ENCODE results near the gene MRPS35.

Gene MRPS35

DNA sequence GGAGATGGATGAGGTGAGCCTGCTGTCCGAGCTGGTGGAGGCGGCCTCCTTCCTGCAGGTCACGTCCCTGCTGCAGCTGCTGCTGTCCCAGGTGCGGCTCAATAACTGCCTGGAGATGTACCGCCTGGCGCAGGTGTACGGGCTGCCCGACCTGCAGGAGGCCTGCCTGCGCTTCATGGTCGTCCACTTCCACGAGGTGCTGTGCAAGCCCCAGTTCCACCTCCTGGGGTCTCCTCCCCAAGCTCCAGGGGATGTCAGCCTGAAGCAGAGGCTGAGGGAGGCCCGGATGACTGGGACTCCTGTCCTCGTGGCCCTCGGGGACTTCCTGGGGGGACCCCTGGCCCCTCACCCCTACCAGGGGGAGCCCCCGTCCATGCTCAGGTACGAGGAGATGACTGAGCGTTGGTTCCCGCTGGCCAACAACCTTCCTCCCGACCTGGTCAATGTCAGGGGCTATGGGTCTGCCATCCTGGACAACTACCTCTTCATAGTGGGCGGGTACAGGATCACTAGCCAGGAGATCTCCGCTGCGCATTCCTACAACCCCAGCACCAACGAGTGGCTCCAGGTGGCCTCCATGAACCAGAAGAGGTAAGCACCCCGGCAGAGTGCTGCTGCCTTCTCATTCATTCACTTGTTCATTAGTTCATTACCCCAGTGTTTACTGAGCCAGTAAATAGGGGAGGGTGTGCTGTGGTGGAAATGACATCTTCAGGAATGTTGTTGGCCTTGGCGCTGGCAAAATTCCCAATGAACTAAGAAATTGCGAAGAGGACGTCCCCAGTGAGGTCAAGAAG lies 70.2 kb downstream of the MRPS35 start (continued):
- TF ChIP-seq ZNF239 (tag by site-specific recombination; IDR thresholded peaks at IDR 0.05) (no peak), ZNF24 (tag by site-specific recombination; IDR thresholded peaks at IDR 0.05) (peak; percentile 97), ZNF2 (tag by site-specific recombination; IDR thresholded peaks at IDR 0.05) (peak; percentile 59; the same call in 1 of the 2 replicates), ZNF501 (tag by site-specific recombination; IDR thresholded peaks at IDR 0.05) (0 out of 2 replicates have a peak, but pooled peaks have one; percentile 39), ZNF140 (tag by site-specific recombination; IDR thresholded peaks at IDR 0.05) (no peak), ZNF335 (tag by site-specific recombination; conservative IDR thresholded peaks at IDR 0.05) (peak; percentile 81), SALL2 (tag by site-specific recombination; IDR thresholded peaks at IDR 0.05; ENCODE audit: borderline replicate concordance) (no peak), ZXDB (tag by site-specific recombination; IDR thresholded peaks at IDR 0.05) (peak; percentile 100), ZNF664 (tag by site-specific recombination; IDR thresholded peaks at IDR 0.05) (no peak), ZBTB1 (tag by site-specific recombination; IDR thresholded peaks at IDR 0.05) (no peak), ZNF629 (tag by site-specific recombination; IDR thresholded peaks at IDR 0.05) (peak; percentile 65; the same call in 1 of the 2 replicates), ZEB2 (tag by site-specific recombination; IDR thresholded peaks at IDR 0.05) (no peak), FEZF1 (tag by site-specific recombination; IDR thresholded peaks at IDR 0.05) (peak; percentile 15; the same call in 1 of the 2 replicates), ZNF707 (tag by site-specific recombination; IDR thresholded peaks at IDR 0.05) (no peak), ZBTB20 (tag by site-specific recombination; IDR thresholded peaks at IDR 0.05) (peak; percentile 82), ZIC2 (tag by site-specific recombination; IDR thresholded peaks at IDR 0.05) (peak; percentile 60), ZNF677 (tag by site-specific recombination; IDR thresholded peaks at IDR 0.05) (no peak), ZNF600 (tag by site-specific recombination; IDR thresholded peaks at IDR 0.05) (peak; percentile 49; the same call in 1 of the 2 replicates), ZNF133 (tag by site-specific recombination; IDR thresholded peaks at IDR 0.05) (no peak), WT1 (tag by site-specific recombination; IDR thresholded peaks at IDR 0.05) (peak; percentile 59; the same call in 1 of the 2 replicates), ZFP37 (tag by site-specific recombination; IDR thresholded peaks at IDR 0.05) (0 out of 2 replicates have a peak, but pooled peaks have one; percentile 12), ZNF514 (tag by site-specific recombination; IDR thresholded peaks at IDR 0.05) (no peak), OSR2 (tag by site-specific recombination; IDR thresholded peaks at IDR 0.05) (no peak)
- TF ChIP-seq, protein P1, sequence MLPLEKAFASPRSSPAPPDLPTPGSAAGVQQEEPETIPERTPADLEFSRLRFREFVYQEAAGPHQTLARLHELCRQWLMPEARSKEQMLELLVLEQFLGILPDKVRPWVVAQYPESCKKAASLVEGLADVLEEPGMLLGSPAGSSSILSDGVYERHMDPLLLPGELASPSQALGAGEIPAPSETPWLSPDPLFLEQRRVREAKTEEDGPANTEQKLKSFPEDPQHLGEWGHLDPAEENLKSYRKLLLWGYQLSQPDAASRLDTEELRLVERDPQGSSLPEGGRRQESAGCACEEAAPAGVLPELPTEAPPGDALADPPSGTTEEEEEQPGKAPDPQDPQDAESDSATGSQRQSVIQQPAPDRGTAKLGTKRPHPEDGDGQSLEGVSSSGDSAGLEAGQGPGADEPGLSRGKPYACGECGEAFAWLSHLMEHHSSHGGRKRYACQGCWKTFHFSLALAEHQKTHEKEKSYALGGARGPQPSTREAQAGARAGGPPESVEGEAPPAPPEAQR (tag by site-specific recombination; IDR thresholded peaks at IDR 0.05): no peak
- TF ChIP-seq, protein P2, sequence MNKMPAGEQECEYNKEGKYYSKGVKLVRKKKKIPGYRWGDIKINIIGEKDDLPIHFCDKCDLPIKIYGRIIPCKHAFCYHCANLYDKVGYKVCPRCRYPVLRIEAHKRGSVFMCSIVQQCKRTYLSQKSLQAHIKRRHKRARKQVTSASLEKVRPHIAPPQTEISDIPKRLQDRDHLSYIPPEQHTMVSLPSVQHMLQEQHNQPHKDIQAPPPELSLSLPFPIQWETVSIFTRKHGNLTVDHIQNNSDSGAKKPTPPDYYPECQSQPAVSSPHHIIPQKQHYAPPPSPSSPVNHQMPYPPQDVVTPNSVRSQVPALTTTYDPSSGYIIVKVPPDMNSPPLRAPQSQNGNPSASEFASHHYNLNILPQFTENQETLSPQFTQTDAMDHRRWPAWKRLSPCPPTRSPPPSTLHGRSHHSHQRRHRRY (tag by site-specific recombination; IDR thresholded peaks at IDR 0.05): no peak
- TF ChIP-seq, protein P3, sequence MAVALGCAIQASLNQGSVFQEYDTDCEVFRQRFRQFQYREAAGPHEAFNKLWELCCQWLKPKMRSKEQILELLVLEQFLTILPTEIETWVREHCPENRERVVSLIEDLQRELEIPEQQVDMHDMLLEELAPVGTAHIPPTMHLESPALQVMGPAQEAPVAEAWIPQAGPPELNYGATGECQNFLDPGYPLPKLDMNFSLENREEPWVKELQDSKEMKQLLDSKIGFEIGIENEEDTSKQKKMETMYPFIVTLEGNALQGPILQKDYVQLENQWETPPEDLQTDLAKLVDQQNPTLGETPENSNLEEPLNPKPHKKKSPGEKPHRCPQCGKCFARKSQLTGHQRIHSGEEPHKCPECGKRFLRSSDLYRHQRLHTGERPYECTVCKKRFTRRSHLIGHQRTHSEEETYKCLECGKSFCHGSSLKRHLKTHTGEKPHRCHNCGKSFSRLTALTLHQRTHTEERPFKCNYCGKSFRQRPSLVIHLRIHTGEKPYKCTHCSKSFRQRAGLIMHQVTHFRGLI (tag by site-specific recombination; IDR thresholded peaks at IDR 0.05): peak; percentile 96
- TF ChIP-seq, protein P4, sequence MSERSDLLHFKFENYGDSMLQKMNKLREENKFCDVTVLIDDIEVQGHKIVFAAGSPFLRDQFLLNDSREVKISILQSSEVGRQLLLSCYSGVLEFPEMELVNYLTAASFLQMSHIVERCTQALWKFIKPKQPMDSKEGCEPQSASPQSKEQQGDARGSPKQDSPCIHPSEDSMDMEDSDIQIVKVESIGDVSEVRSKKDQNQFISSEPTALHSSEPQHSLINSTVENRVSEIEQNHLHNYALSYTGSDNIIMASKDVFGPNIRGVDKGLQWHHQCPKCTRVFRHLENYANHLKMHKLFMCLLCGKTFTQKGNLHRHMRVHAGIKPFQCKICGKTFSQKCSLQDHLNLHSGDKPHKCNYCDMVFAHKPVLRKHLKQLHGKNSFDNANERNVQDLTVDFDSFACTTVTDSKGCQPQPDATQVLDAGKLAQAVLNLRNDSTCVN (tag by site-specific recombination; optimal IDR thresholded peaks at IDR 0.05): peak; percentile 60
- TF ChIP-seq, protein P5, sequence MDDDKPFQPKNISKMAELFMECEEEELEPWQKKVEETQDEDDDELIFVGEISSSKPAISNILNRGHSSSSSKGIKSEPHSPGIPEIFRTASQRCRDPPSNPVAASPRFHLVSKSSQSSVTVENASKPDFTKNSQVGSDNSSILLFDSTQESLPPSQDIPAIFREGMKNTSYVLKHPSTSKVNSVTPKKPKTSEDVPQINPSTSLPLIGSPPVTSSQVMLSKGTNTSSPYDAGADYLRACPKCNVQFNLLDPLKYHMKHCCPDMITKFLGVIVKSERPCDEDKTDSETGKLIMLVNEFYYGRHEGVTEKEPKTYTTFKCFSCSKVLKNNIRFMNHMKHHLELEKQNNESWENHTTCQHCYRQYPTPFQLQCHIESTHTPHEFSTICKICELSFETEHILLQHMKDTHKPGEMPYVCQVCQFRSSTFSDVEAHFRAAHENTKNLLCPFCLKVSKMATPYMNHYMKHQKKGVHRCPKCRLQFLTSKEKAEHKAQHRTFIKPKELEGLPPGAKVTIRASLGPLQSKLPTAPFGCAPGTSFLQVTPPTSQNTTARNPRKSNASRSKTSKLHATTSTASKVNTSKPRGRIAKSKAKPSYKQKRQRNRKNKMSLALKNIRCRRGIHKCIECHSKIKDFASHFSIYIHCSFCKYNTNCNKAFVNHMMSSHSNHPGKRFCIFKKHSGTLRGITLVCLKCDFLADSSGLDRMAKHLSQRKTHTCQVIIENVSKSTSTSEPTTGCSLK (tag by site-specific recombination; IDR thresholded peaks at IDR 0.05): no peak

All from HEK293 (cell line).